Caco-2 (cell line): Measurements from ENCODE around the gene POLH. TPM values are rescaled to one million over a fixed set of nuclear protein-coding genes. Genes with fewer than 3 reads are reported as not detected.

ENCODE experiments used
- BruUV-seq: library from RNA; stranded (reverse); fragments of 400-500 nt; replicated peaks from 2 replicates; lab custom pipeline; 2021; lab: Mats Ljungman, UMichigan
- CTCF ChIA-PET: fragments of 300-600 bp; sonication (Branson Sonifier 250); formaldehyde crosslinking; loops from one replicate; lab custom pipeline; 2022; ENCODE audit warnings: antibody characterized with exemption; lab: Charles Lee
- POLR2A ChIA-PET: fragments of 300-600 bp; sonication (Branson Sonifier 250); formaldehyde crosslinking; loops from one replicate; lab custom pipeline; 2022; ENCODE audit warnings: antibody characterized with exemption; lab: Charles Lee
- DNase-seq, 2 experiments: peaks; one replicate each; pipeline versions ENCODE4 v3.0.0 to v3.0.0-alpha.2; 2020 to 2022
- H3K27me3 ChIP-seq: replicated peaks from 2 replicates; pipeline ENCODE4 v1.6.0; 2011; ENCODE audit warnings: low read length; ENCODE audit not compliant: control insufficient read depth, insufficient read depth
- H3K36me3 ChIP-seq: 2 replicates; pipeline ENCODE4 v1.5.1; 2011; ENCODE audit warnings: low read length; ENCODE audit not compliant: control insufficient read depth, insufficient read depth
- H3K4me1 ChIP-seq: fragments of 250-450 bp; sonication (Bioruptor Pico); 2 replicates; pipeline ENCODE4 v1.5.1; 2020; ENCODE audit warnings: mild to moderate bottlenecking
- H3K4me3 ChIP-seq: 2 replicates; pipeline ENCODE4 v1.5.1; 2011; ENCODE audit warnings: low read depth, mild to moderate bottlenecking, control low read depth, low read length
- H3K9me3 ChIP-seq: fragments of 250-450 bp; sonication (Bioruptor Pico); 2 replicates; pipeline ENCODE4 v1.5.1; 2020; ENCODE audit warnings: mild to moderate bottlenecking, moderate library complexity
- H3K27ac Mint-ChIP-seq: one replicate; pipeline ENCODE4 v1.8.0; 2022; ENCODE audit warnings: mixed read lengths; ENCODE audit not compliant: unreplicated experiment
- H3K27me3 Mint-ChIP-seq: one replicate; pipeline ENCODE4 v1.8.0; 2022; ENCODE audit warnings: mixed read lengths; ENCODE audit not compliant: insufficient read depth, unreplicated experiment
- H3K36me3 Mint-ChIP-seq: one replicate; pipeline ENCODE4 v1.8.0; 2022; ENCODE audit warnings: mild to moderate bottlenecking, mixed read lengths; ENCODE audit not compliant: insufficient read depth, unreplicated experiment
- H3K4me1 Mint-ChIP-seq: one replicate; pipeline ENCODE4 v1.8.0; 2022; ENCODE audit warnings: low read depth, mixed read lengths; ENCODE audit not compliant: unreplicated experiment
- H3K4me3 Mint-ChIP-seq: one replicate; pipeline ENCODE4 v1.8.0; 2022; ENCODE audit warnings: mild to moderate bottlenecking, moderate library complexity, mixed read lengths; ENCODE audit not compliant: unreplicated experiment
- H3K9me3 Mint-ChIP-seq: one replicate; pipeline ENCODE4 v1.8.0; 2022; ENCODE audit warnings: mixed read lengths; ENCODE audit not compliant: unreplicated experiment
- CTCF ChIP-seq, 2 experiments: fragments of 200-600 bp in 1 of 2; IDR thresholded peaks; 1 replicate in 1 of 2; 2 replicates in 1 of 2; pipeline versions ENCODE4 v1.5.1 to v1.8.0; 2011 to 2022; ENCODE audit warnings: antibody characterized with exemption in 1 of 2, control low read depth in 1 of 2, inconsistent platforms in 1 of 2, low read depth in 1 of 2, low read length in 1 of 2, mild to moderate bottlenecking in 1 of 2, moderate library complexity in 1 of 2; ENCODE audit not compliant: insufficient read depth in 1 of 2, severe bottlenecking in 1 of 2, unreplicated experiment in 1 of 2
- intact Hi-C: fragments of 100-400 bp; cut with micrococcal nuclease; formaldehyde crosslinking; loops from one replicate; pipeline ENCODE4 v1.10.0; 2022; ENCODE audit not compliant: unreplicated experiment
- total RNA-seq: library from RNA; stranded (reverse); gene quantifications from 2 replicates; pipeline ENCODE4 v1.2.3, GENCODE V29; 2022

POLH gene
- total RNA-seq, 1 experiment from 2014 or later, result 14.2 TPM

GRCh38 chr6:43609402-43609801 lies 33.4 kb downstream of the POLH start:
- Histone ChIP-seq H3K4me1 (peaks cover 5% of the 10 kb centered on the region), H3K36me3 (no peaks in the 10 kb centered on the region), H3K9me3 (no peaks in the 10 kb centered on the region), H3K4me3 (no peak overlapping the region), H3K27me3 (no peaks in the 10 kb centered on the region)
- H3K27ac Mint-ChIP-seq, result no peak overlapping the region
- no peaks in the 10 kb centered on the region for H3K27me3 Mint-ChIP-seq
- H3K4me3 Mint-ChIP-seq, result no peak overlapping the region
- ChIA-PET CTCF (no interaction called here), POLR2A (no interaction called here)
- no peak for TF ChIP-seq CTCF (IDR thresholded peaks at IDR 0.05; ENCODE audit: insufficient read depth in 1 of 2, low read depth in 1 of 2, low read length in 1 of 2, severe bottlenecking in 1 of 2, unreplicated experiment in 1 of 2)
- BruUV-seq, result no TSS peak
- DNase-seq, result no peak
- peaks cover 9% of the 10 kb centered on the region for H3K4me1 Mint-ChIP-seq
- H3K9me3 Mint-ChIP-seq, result no peaks in the 10 kb centered on the region
- peaks cover 41% of the 10 kb centered on the region for H3K36me3 Mint-ChIP-seq
- intact Hi-C loops, result loop anchor here (5.0 kb wide), 1 partner anchor 58 kb away; no protein-coding TSS in a partner anchor

DNA sequence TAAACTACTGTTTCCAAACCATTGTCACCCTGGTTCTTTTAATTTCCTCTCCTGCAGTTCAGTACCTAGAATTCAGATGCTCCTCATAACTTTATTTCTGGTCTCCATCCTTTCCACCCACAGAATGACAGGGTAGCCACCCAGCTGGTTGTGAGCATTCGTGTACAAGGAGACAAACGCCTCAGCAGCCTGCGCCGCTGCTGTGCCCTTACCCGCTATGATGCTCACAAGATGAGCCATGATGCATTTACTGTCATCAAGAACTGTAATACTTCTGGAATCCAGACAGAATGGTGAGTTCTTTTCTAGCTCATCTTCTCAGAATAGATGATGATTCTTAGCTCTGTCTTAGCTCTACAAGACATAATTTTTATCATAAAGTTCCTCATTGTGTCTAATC lies 34.4 kb downstream of the POLH start:
- intact Hi-C loops, result no loop called here
- Mint-ChIP-seq H3K27me3 (no peaks in the 10 kb centered on the region), H3K4me1 (peaks cover 9% of the 10 kb centered on the region), H3K27ac (no peak overlapping the region), H3K9me3 (no peaks in the 10 kb centered on the region), H3K36me3 (peaks cover 31% of the 10 kb centered on the region), H3K4me3 (no peak overlapping the region)
- peaks cover 5% of the 10 kb centered on the region for H3K4me1 ChIP-seq
- ChIA-PET CTCF (no interaction called here), POLR2A (no interaction called here)
- no peak overlapping the region for H3K4me3 ChIP-seq
- no TSS peak for BruUV-seq
- H3K27me3 ChIP-seq, result no peaks in the 10 kb centered on the region
- no peak for TF ChIP-seq CTCF (IDR thresholded peaks at IDR 0.05; ENCODE audit: insufficient read depth in 1 of 2, low read depth in 1 of 2, low read length in 1 of 2, severe bottlenecking in 1 of 2, unreplicated experiment in 1 of 2)
- H3K9me3 ChIP-seq, result no peaks in the 10 kb centered on the region
- no peaks in the 10 kb centered on the region for H3K36me3 ChIP-seq
- DNase-seq, result no peak

DNA sequence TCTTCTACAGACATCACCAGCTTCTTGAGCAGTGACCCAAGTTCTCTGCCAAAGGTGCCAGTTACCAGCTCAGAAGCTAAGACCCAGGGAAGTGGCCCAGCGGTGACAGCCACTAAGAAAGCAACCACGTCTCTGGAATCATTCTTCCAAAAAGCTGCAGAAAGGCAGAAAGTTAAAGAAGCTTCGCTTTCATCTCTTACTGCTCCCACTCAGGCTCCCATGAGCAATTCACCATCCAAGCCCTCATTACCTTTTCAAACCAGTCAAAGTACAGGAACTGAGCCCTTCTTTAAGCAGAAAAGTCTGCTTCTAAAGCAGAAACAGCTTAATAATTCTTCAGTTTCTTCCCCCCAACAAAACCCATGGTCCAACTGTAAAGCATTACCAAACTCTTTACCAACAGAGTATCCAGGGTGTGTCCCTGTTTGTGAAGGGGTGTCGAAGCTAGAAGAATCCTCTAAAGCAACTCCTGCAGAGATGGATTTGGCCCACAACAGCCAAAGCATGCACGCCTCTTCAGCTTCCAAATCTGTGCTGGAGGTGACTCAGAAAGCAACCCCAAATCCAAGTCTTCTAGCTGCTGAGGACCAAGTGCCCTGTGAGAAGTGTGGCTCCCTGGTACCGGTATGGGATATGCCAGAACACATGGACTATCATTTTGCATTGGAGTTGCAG lies 37.9 kb downstream of the POLH start:
- no TSS peak for BruUV-seq
- TF ChIP-seq CTCF (IDR thresholded peaks at IDR 0.05; ENCODE audit: insufficient read depth in 1 of 2, low read depth in 1 of 2, low read length in 1 of 2, severe bottlenecking in 1 of 2, unreplicated experiment in 1 of 2), result no peak
- Mint-ChIP-seq H3K36me3 (peaks cover 22% of the 10 kb centered on the region), H3K27me3 (no peaks in the 10 kb centered on the region), H3K4me1 (peaks cover 6% of the 10 kb centered on the region), H3K4me3 (no peak overlapping the region), H3K9me3 (no peaks in the 10 kb centered on the region), H3K27ac (no peak overlapping the region)
- Histone ChIP-seq H3K4me1 (peaks cover 5% of the 10 kb centered on the region), H3K36me3 (no peaks in the 10 kb centered on the region), H3K4me3 (no peak overlapping the region), H3K9me3 (no peaks in the 10 kb centered on the region), H3K27me3 (no peaks in the 10 kb centered on the region)
- ChIA-PET POLR2A (no interaction called here), CTCF (no interaction called here)
- no peak for DNase-seq
- intact Hi-C loops, result no loop called here
